HUES64 (cell line): ENCODE measurements around the gene C19orf67.
"Not testable (repeated sequence)": the region's sequence is repeated elsewhere in the genome, so short reads cannot be mapped to it uniquely, and the experiment has no call there.

Experiments
- H3K27ac ChIP-seq: 2 replicates; pipeline ENCODE4 v1.7.0; 2013; ENCODE audit warnings: low read depth, low read length, inconsistent platforms
- H3K27me3 ChIP-seq: 2 replicates; pipeline ENCODE4 v1.6.1; 2013; ENCODE audit warnings: mild to moderate bottlenecking, low read length; ENCODE audit not compliant: insufficient read depth
- H3K36me3 ChIP-seq: 2 replicates; pipeline ENCODE4 v1.6.1; 2013; ENCODE audit warnings: mild to moderate bottlenecking, low read length; ENCODE audit not compliant: insufficient read depth
- H3K4me1 ChIP-seq: 2 replicates; pipeline ENCODE4 v1.6.1; 2013; ENCODE audit warnings: mild to moderate bottlenecking, low read length, moderate library complexity; ENCODE audit not compliant: insufficient read depth
- H3K4me3 ChIP-seq: 2 replicates; pipeline ENCODE4 v1.5.1; 2013; ENCODE audit warnings: mild to moderate bottlenecking, low read length, moderate library complexity
- H3K9ac ChIP-seq: 2 replicates; pipeline ENCODE4 v1.6.1; 2013; ENCODE audit warnings: mild to moderate bottlenecking, low read depth, low read length
- H3K9me3 ChIP-seq: 2 replicates; pipeline ENCODE4 v1.6.1; 2013; ENCODE audit warnings: low read depth, low read length; ENCODE audit not compliant: insufficient read depth
- WGBS: fragments of 150-250, 120-280 bp; methylation state at CpG from one replicate; pipeline ENCODE4 v1.1.7; 2013; ENCODE audit warnings: missing lambda C conversion rate; 5-methylcytosine and 5-hydroxymethylcytosine counted together

Gene C19orf67

DNA sequence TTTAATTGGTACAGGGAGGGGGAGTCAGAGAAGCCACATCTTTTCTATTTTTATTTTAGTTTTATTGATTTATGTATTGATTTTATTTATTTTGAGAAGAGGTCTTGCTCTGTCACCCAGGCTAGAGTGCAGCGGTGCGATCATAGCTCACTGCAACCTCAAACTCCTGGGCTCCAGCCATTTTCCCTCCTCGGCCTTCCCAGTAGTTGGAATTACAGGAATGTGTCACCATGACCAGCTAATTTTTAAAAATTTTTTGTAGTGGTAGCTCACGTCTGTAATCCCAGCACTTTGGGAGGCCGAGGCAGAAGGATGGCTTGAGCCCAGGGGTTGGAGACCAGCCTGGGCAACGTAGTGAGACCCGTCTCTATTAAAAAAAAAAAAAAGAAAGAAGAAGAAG, 49.9 kb downstream of the C19orf67 start:
- H3K4me1 ChIP-seq: no peaks in the 10 kb centered on the region
- peaks cover 16% of the 10 kb centered on the region for H3K27me3 ChIP-seq
- no peak overlapping the region for H3K27ac ChIP-seq
- H3K9me3 ChIP-seq: no peaks in the 10 kb centered on the region
- no peak overlapping the region for H3K9ac ChIP-seq
- no peaks in the 10 kb centered on the region for H3K36me3 ChIP-seq
- no peak overlapping the region for H3K4me3 ChIP-seq
- 86% methylated on average over 7 of the region's 7 CpGs for WGBS

DNA sequence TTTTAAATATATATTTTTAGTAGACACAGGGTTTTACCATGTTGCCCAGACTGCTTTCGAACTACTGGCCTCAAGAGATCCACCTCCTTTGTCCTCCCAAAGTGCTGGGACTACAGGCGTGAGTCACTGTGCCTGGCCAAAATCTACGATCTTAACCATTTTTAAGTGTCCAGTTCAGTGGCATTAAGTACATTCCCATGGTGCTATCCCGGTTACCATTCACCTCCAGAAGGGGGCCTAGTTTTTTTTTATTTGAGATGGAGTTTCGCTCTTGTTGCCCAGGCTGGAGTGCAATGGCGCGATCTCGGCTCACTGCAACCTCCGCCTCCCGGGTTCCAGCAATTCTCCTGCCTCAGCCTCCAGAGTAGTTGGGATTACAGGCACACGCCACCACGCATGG, 50.4 kb downstream of the C19orf67 start:
- 93% methylated on average over 12 of the region's 12 CpGs for WGBS
- H3K9ac ChIP-seq, H3K4me1 ChIP-seq, H3K27ac ChIP-seq, H3K36me3 ChIP-seq, H3K4me3 ChIP-seq, H3K9me3 ChIP-seq: not testable (repeated sequence)
- peaks cover 21% of the 10 kb centered on the region for H3K27me3 ChIP-seq

DNA sequence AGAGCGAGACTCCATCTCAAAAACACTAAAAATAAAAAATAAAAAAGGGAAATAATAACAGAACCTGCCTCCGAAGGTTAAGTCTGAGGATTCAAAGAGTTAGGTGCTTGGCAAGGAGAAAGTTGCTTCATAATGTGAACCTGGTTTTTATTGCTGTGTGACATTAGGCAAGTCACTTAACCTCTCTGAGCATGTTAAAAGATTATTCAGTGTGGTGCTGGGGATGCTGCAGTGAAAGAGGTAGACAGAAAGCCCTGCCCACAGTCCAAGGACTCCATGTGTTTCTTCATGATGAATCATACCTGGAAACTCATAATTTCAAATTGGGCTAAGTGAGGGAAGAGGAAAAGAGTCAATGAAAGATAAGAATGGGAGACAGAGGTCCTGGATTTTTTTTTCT, 51.6 kb downstream of the C19orf67 start:
- no peak overlapping the region for H3K27ac ChIP-seq
- no peaks in the 10 kb centered on the region for H3K4me1 ChIP-seq
- H3K4me3 ChIP-seq: no peak overlapping the region
- no peaks in the 10 kb centered on the region for H3K9me3 ChIP-seq
- 86% methylated on average over 1 of the region's 2 CpGs for WGBS
- no peaks in the 10 kb centered on the region for H3K36me3 ChIP-seq
- H3K9ac ChIP-seq: no peak overlapping the region
- H3K27me3 ChIP-seq: peaks cover 21% of the 10 kb centered on the region

DNA sequence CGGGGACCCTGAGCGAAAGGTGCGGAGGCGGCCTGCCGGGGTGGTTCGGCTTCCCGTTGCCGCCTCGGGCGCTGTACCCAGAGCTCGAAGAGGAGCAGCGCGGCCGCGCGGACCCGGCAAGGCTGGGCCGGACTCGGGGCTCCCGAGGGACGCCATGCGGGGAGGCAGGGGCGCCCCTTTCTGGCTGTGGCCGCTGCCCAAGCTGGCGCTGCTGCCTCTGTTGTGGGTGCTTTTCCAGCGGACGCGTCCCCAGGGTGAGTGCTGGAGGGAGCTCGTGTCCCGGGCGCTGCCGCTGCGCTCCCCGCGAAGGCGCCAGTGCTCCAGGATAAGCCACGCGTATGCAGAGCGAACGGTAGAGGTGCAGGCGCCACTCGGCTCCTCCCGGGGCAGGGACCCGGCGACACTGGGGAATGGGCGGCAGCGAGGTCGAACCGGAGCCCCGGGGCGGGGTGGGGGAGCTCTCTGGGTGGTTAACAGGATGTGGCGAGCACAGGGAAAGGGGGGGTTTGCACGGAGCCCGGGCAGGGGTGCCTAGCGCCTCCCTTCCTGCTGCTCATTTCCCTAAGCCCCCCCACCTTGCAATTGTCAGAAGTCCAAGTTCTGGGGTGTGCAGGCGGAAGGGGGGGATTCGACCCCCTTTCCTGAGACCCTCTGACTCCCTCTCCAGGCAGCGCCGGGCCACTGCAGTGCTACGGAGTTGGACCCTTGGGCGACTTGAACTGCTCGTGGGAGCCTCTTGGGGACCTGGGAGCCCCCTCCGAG, 53.7 kb downstream of the C19orf67 start, which contains the start of gene IL27RA:
Gene IL27RA (plus strand): TSS at position 44 of the 762 bp plus-strand sequence. CDS start 111 bp downstream, at position 155.
- peak within 1 kb of the TSS; percentile 65 for H3K9ac ChIP-seq
- no peaks in the 10 kb centered on the region for H3K36me3 ChIP-seq
- no peak within 1 kb of the TSS for H3K27ac ChIP-seq
- no peaks in the 10 kb centered on the region for H3K4me1 ChIP-seq
- WGBS: under 1% methylated on average over 59 of the region's 63 CpGs
- peaks cover 21% of the 10 kb centered on the region for H3K27me3 ChIP-seq
- no peaks in the 10 kb centered on the region for H3K9me3 ChIP-seq
- H3K4me3 ChIP-seq: peak within 1 kb of the TSS; percentile 67
